ENCODE data around the gene EIF4G1. TPM values are rescaled to one million over a fixed set of nuclear protein-coding genes. Genes with fewer than 3 reads are reported as not detected.

EIF4G1 gene
- total RNA-seq, 1 donor from 2014 or later: 490 TPM

GRCh38 chr3:184346480-184347190, 32.2 kb downstream of the EIF4G1 start:
- Mint-ChIP-seq H3K36me3 (ENCODE audit: low read depth, unreplicated experiment) (peaks cover 12% of the 10 kb centered on the region), H3K9me3 (ENCODE audit: unreplicated experiment) (no peaks in the 10 kb centered on the region), H3K27ac (ENCODE audit: unreplicated experiment) (no peak overlapping the region), H3K4me1 (ENCODE audit: low read depth, unreplicated experiment) (peaks cover 34% of the 10 kb centered on the region), H3K27me3 (ENCODE audit: low read depth, unreplicated experiment) (no peaks in the 10 kb centered on the region), H3K4me3 (ENCODE audit: unreplicated experiment) (no peak overlapping the region)
- Histone ChIP-seq H3K27me3 (ENCODE audit: insufficient read depth, low read length) (no peaks in the 10 kb centered on the region), H2AFZ (ENCODE audit: low read depth, low read length) (no peak overlapping the region), H3K79me2 (ENCODE audit: insufficient read depth, low read length) (no peaks in the 10 kb centered on the region), H3K4me3 (ENCODE audit: insufficient read depth, low read depth, low read length) (no peak overlapping the region), H4K20me1 (ENCODE audit: insufficient read depth, low read length) (peaks cover 13% of the 10 kb centered on the region), H3K27ac (ENCODE audit: low read depth, low read length) (no peak overlapping the region), H3K4me1 (ENCODE audit: insufficient read depth, low read length) (peaks cover 21% of the 10 kb centered on the region), H3K9me3 (ENCODE audit: insufficient read depth, low read depth, low read length) (no peaks in the 10 kb centered on the region), H3K9ac (ENCODE audit: low read length) (no peak overlapping the region), H3K36me3 (ENCODE audit: insufficient read depth, low read length) (no peaks in the 10 kb centered on the region), H3K4me2 (ENCODE audit: low read length) (no peak overlapping the region)
- DNase-seq (ENCODE audit: low read depth): no peak
- FAIRE-seq: no peak
- TF ChIP-seq EZH2 (IDR thresholded peaks at IDR 0.05; ENCODE audit: insufficient read depth, low read length) (no peak), CTCF (IDR thresholded peaks at IDR 0.05; ENCODE audit: insufficient read depth, low read depth, low read length) (no peak)

GRCh38 chr3:184347321-184348056, 33.1 kb downstream of the EIF4G1 start:
- no peak overlapping the region for H3K4me3 ChIP-seq (ENCODE audit: insufficient read depth, low read depth, low read length)
- FAIRE-seq: no peak
- H3K9me3 Mint-ChIP-seq (ENCODE audit: unreplicated experiment): no peaks in the 10 kb centered on the region
- peaks cover 16% of the 10 kb centered on the region for H3K36me3 Mint-ChIP-seq (ENCODE audit: low read depth, unreplicated experiment)
- H3K27me3 Mint-ChIP-seq (ENCODE audit: low read depth, unreplicated experiment): no peaks in the 10 kb centered on the region
- no peak for TF ChIP-seq CTCF (IDR thresholded peaks at IDR 0.05; ENCODE audit: insufficient read depth, low read depth, low read length)
- TF ChIP-seq EZH2 (IDR thresholded peaks at IDR 0.05; ENCODE audit: insufficient read depth, low read length): no peak
- H3K79me2 ChIP-seq (ENCODE audit: insufficient read depth, low read length): no peaks in the 10 kb centered on the region
- H3K9ac ChIP-seq (ENCODE audit: low read length): no peak overlapping the region
- H3K4me1 Mint-ChIP-seq (ENCODE audit: low read depth, unreplicated experiment): peaks cover 36% of the 10 kb centered on the region
- peaks cover 21% of the 10 kb centered on the region for H3K4me1 ChIP-seq (ENCODE audit: insufficient read depth, low read length)
- H3K4me3 Mint-ChIP-seq (ENCODE audit: unreplicated experiment): peak overlapping the region; percentile 31
- H3K36me3 ChIP-seq (ENCODE audit: insufficient read depth, low read length): no peaks in the 10 kb centered on the region
- no peak overlapping the region for H3K4me2 ChIP-seq (ENCODE audit: low read length)
- no peak overlapping the region for H3K27ac Mint-ChIP-seq (ENCODE audit: unreplicated experiment)
- no peak overlapping the region for H3K27ac ChIP-seq (ENCODE audit: low read depth, low read length)
- DNase-seq (ENCODE audit: low read depth): no peak
- H3K9me3 ChIP-seq (ENCODE audit: insufficient read depth, low read depth, low read length): no peaks in the 10 kb centered on the region
- peaks cover 13% of the 10 kb centered on the region for H4K20me1 ChIP-seq (ENCODE audit: insufficient read depth, low read length)
- no peak overlapping the region for H2AFZ ChIP-seq (ENCODE audit: low read depth, low read length)
- H3K27me3 ChIP-seq (ENCODE audit: insufficient read depth, low read length): no peaks in the 10 kb centered on the region

- Histone ChIP-seq H4K20me1 (ENCODE audit: insufficient read depth, low read length) (peaks cover 10% of the 10 kb centered on the region), H2AFZ (ENCODE audit: low read depth, low read length) (no peak overlapping the region), H3K9ac (ENCODE audit: low read length) (no peak overlapping the region), H3K27ac (ENCODE audit: low read depth, low read length) (no peak overlapping the region), H3K4me2 (ENCODE audit: low read length) (no peak overlapping the region), H3K79me2 (ENCODE audit: insufficient read depth, low read length) (no peaks in the 10 kb centered on the region), H3K4me1 (ENCODE audit: insufficient read depth, low read length) (peaks cover 16% of the 10 kb centered on the region), H3K27me3 (ENCODE audit: insufficient read depth, low read length) (no peaks in the 10 kb centered on the region), H3K4me3 (ENCODE audit: insufficient read depth, low read depth, low read length) (no peak overlapping the region), H3K9me3 (ENCODE audit: insufficient read depth, low read depth, low read length) (no peaks in the 10 kb centered on the region), H3K36me3 (ENCODE audit: insufficient read depth, low read length) (no peaks in the 10 kb centered on the region)
- H3K4me1 Mint-ChIP-seq (ENCODE audit: low read depth, unreplicated experiment): peaks cover 34% of the 10 kb centered on the region
- DNase-seq (ENCODE audit: low read depth) (no peak), FAIRE-seq (no peak)
- no peak for TF ChIP-seq CTCF (IDR thresholded peaks at IDR 0.05; ENCODE audit: insufficient read depth, low read depth, low read length)
- no peak for TF ChIP-seq EZH2 (IDR thresholded peaks at IDR 0.05; ENCODE audit: insufficient read depth, low read length)
- H3K36me3 Mint-ChIP-seq (ENCODE audit: low read depth, unreplicated experiment): peaks cover 12% of the 10 kb centered on the region
- H3K9me3 Mint-ChIP-seq (ENCODE audit: unreplicated experiment): no peaks in the 10 kb centered on the region
- no peak overlapping the region for H3K4me3 Mint-ChIP-seq (ENCODE audit: unreplicated experiment)
- no peak overlapping the region for H3K27ac Mint-ChIP-seq (ENCODE audit: unreplicated experiment)
- H3K27me3 Mint-ChIP-seq (ENCODE audit: low read depth, unreplicated experiment): no peaks in the 10 kb centered on the region
Measured at GRCh38 chr3:184348057-184348382, 33.6 kb downstream of the EIF4G1 start.

Measured in astrocyte (in vitro differentiated cells and primary cell).